Articular chondrocyte of knee joint (primary cell): ENCODE results near the gene EYA4. TPM values are rescaled to one million over a fixed set of nuclear protein-coding genes. Genes with fewer than 3 reads are reported as not detected.

Experiments used
- total RNA-seq: library from RNA; depleted of rRNA; stranded (reverse); fragments of >200 nt; gene quantifications from 2 replicates; pipeline ENCODE4 v1.2.3, GENCODE V29; 2012

Gene EYA4, protein sequence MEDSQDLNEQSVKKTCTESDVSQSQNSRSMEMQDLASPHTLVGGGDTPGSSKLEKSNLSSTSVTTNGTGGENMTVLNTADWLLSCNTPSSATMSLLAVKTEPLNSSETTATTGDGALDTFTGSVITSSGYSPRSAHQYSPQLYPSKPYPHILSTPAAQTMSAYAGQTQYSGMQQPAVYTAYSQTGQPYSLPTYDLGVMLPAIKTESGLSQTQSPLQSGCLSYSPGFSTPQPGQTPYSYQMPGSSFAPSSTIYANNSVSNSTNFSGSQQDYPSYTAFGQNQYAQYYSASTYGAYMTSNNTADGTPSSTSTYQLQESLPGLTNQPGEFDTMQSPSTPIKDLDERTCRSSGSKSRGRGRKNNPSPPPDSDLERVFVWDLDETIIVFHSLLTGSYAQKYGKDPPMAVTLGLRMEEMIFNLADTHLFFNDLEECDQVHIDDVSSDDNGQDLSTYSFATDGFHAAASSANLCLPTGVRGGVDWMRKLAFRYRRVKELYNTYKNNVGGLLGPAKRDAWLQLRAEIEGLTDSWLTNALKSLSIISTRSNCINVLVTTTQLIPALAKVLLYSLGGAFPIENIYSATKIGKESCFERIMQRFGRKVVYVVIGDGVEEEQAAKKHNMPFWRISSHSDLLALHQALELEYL
- 0.26 and 0.32 TPM in 2 replicates for total RNA-seq

GRCh38 chr6:133241086-133241900 lies at the start of gene EYA4:
Gene EYA4, plus strand, starts transcription at chr6:133241357. Its CDS starts 33,424 bp downstream, at chr6:133274781.

